Measurements from ENCODE around the gene QSOX2.

GRCh38 chr9:136283291-136284235, 38.0 kb upstream of the QSOX2 start:
- peak; percentile 64 to 86 (median 74) for TF ChIP-seq CTCF (IDR thresholded peaks at IDR 0.05)
- no peak for TF ChIP-seq EP300 (IDR thresholded peaks at IDR 0.05)
- TF ChIP-seq POLR2A (IDR thresholded peaks at IDR 0.05): no peak
- TF ChIP-seq POLR2AphosphoS5 (IDR thresholded peaks at IDR 0.05): no peak
